Keratinocyte (primary cell): ENCODE data around the gene LRP1B. TPM values are rescaled to one million over a fixed set of nuclear protein-coding genes. Genes with fewer than 3 reads are reported as not detected.

ENCODE experiments used
- DNase-seq: peaks from one replicate; pipeline ENCODE4 v3.0.0-alpha.2; 2011; ENCODE audit warnings: low read depth, missing footprints, low spot score
- FAIRE-seq: peaks from 2 replicates; lab custom pipeline; 2011; peaks lifted over from hg19 to GRCh38; lab: Jason Lieb, UNC
- H2AFZ ChIP-seq: 2 replicates; pipeline ENCODE4 v1.6.0; 2012; ENCODE audit warnings: low read length, control low read depth, inconsistent platforms; ENCODE audit not compliant: control insufficient read depth
- H3K27ac ChIP-seq: 2 replicates; pipeline ENCODE4 v1.5.1; 2011; ENCODE audit warnings: low read length; ENCODE audit not compliant: control insufficient read depth, insufficient read depth
- H3K27me3 ChIP-seq: 3 replicates; pipeline ENCODE4 v1.6.0; 2011; ENCODE audit warnings: low read length; ENCODE audit not compliant: control insufficient read depth, insufficient read depth; ENCODE audit errors: extremely low read depth
- H3K36me3 ChIP-seq, 2 experiments: 2 replicates in 1 of 2; 3 replicates in 1 of 2; pipeline ENCODE4 v1.5.1; 2011; ENCODE audit warnings: low read length in 2 of 2, mild to moderate bottlenecking in 1 of 2; ENCODE audit not compliant: control insufficient read depth in 2 of 2, insufficient read depth in 2 of 2; ENCODE audit errors: extremely low read depth in 1 of 2
- H3K4me1 ChIP-seq: 3 replicates; pipeline ENCODE4 v1.5.1; 2011; ENCODE audit warnings: low read length; ENCODE audit not compliant: control insufficient read depth, insufficient read depth; ENCODE audit errors: extremely low read depth
- H3K4me2 ChIP-seq: 3 replicates; pipeline ENCODE4 v1.6.0; 2011; ENCODE audit warnings: low read depth, low read length; ENCODE audit not compliant: control insufficient read depth, insufficient read depth; ENCODE audit errors: extremely low read depth
- H3K4me3 ChIP-seq, 3 experiments: fragments of 200-600 bp in 1 of 3; sonication (generic) in 1 of 3; 2 replicates in 2 of 3; 3 replicates in 1 of 3; pipeline ENCODE4 v1.5.1; 2011 to 2016; ENCODE audit warnings: low read length in 3 of 3, mild to moderate bottlenecking in 3 of 3, control low read depth in 2 of 3, inconsistent platforms in 1 of 3, low read depth in 1 of 3, mixed read lengths in 1 of 3, mixed run types in 1 of 3, moderate library complexity in 1 of 3; ENCODE audit not compliant: control insufficient read depth in 2 of 3, insufficient read depth in 2 of 3; ENCODE audit errors: extremely low read depth in 1 of 3
- H3K79me2 ChIP-seq: 2 replicates; pipeline ENCODE4 v1.6.0; 2012; ENCODE audit warnings: low read length; ENCODE audit not compliant: control insufficient read depth, insufficient read depth
- H3K9ac ChIP-seq: 3 replicates; pipeline ENCODE4 v1.6.0; 2011; ENCODE audit warnings: low read length; ENCODE audit not compliant: control insufficient read depth, insufficient read depth; ENCODE audit errors: extremely low read depth
- H3K9me1 ChIP-seq: 3 replicates; pipeline ENCODE4 v1.6.0; 2011; ENCODE audit warnings: low read length; ENCODE audit not compliant: control insufficient read depth, insufficient read depth; ENCODE audit errors: extremely low read depth
- H3K9me3 ChIP-seq: 2 replicates; pipeline ENCODE4 v1.5.1; 2012; ENCODE audit warnings: low read depth, low read length; ENCODE audit not compliant: control insufficient read depth
- H4K20me1 ChIP-seq: 3 replicates; pipeline ENCODE4 v1.6.0; 2011; ENCODE audit warnings: low read length; ENCODE audit not compliant: control insufficient read depth, insufficient read depth; ENCODE audit errors: extremely low read depth
- EZH2 ChIP-seq: IDR thresholded peaks from one replicate; pipeline ENCODE4 v1.6.1; 2012; ENCODE audit warnings: inconsistent platforms, mild to moderate bottlenecking, low read length, moderate library complexity
- dilution Hi-C: fragments of 300-500 bp; cut with MboI; formaldehyde crosslinking; loops from one replicate; pipeline ENCODE4 v1.7.0; 2020; ENCODE audit warnings: low sequenced_read_pairs; ENCODE audit not compliant: extremely low pct_ligation_motif_present
- polyA plus RNA-seq, 5 experiments: library from polyadenylated mRNA; depleted of rRNA in 3 of 5; stranded (reverse) in 3 of 5; stranded (forward) in 1 of 5; unstranded in 1 of 5; fragments of >200 nt; gene quantifications; 1 replicate in 1 of 5; 2 replicates in 3 of 5; 3 replicates in 1 of 5; pipeline versions ENCODE4 v1.2.1 to v1.2.3, GENCODE V29; 2011 to 2012; ENCODE audit warnings: missing spikeins in 2 of 5, low read depth in 1 of 5, low replicate concordance in 1 of 5
- TF ChIP-seq, protein P1 (sequence below), 3 experiments: IDR thresholded peaks in 1 of 3; conservative IDR thresholded peaks in 1 of 3; optimal IDR thresholded peaks in 1 of 3; 2 replicates in 2 of 3; 3 replicates in 1 of 3; pipeline versions ENCODE3 to v1.5.1; 2011; ENCODE audit warnings: low read length in 3 of 3, mild to moderate bottlenecking in 3 of 3, moderate library complexity in 2 of 3, control low read depth in 1 of 3, inconsistent platforms in 1 of 3; ENCODE audit not compliant: insufficient read depth in 2 of 3; ENCODE audit errors: extremely low read depth in 1 of 3

LRP1B gene
- polyA plus RNA-seq, 1 donor (not counting 4 experiments of a cell fraction or from before 2014, with no cell fraction given), result not detected

DNA sequence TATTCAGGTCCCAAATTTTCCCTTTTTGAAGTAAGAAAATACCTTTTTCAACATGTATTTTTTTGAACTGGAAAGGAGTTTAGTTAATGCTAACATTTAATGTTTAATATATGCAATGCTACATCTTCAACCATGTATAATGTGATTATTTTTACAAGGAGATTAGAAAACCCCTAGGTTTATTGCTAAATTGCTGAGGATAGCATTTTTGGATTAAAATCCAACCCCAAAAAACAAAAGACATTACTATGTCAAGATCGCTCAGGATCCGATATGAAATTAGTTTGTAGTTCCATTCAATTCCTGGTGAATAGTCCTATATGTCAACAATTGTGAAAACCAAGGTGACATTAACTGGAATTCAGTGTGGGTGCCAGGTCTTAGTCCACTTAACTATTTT is 35.2 kb downstream of the LRP1B start:
- DNase-seq, result no peak
- FAIRE-seq, result no peak

DNA sequence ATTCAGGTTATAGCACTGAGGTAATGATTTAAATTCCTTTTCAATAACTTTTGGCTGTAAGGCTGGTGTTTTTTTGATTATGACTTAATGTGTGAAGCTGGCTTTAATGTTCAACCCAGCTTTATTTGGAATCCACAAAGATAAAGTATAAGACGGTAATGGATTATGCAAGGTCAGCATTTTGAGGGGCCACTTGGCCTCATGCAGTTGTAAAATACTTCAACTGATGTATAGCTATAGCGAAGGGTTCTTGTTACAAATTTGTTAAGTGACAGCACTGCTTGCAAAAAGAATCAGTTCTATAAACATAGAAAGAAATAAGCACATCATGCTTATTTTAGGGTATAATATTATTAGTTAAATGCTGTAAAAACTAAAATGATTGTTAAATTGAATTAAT is 36.6 kb downstream of the LRP1B start:
- Histone ChIP-seq H3K27ac (no peak overlapping the region), H4K20me1 (no peaks in the 10 kb centered on the region), H3K4me1 (no peaks in the 10 kb centered on the region), H2AFZ (no peak overlapping the region), H3K4me2 (no peak overlapping the region), H3K9me1 (no peaks in the 10 kb centered on the region), H3K9me3 (no peaks in the 10 kb centered on the region), H3K79me2 (no peaks in the 10 kb centered on the region), H3K27me3 (no peaks in the 10 kb centered on the region), H3K4me3 (no peak overlapping the region), H3K36me3 (no peaks in the 10 kb centered on the region), H3K9ac (no peak overlapping the region)
- dilution Hi-C loops, result no loop called here
- no peak for FAIRE-seq
- no peak for TF ChIP-seq EZH2
- TF ChIP-seq, protein P1, sequence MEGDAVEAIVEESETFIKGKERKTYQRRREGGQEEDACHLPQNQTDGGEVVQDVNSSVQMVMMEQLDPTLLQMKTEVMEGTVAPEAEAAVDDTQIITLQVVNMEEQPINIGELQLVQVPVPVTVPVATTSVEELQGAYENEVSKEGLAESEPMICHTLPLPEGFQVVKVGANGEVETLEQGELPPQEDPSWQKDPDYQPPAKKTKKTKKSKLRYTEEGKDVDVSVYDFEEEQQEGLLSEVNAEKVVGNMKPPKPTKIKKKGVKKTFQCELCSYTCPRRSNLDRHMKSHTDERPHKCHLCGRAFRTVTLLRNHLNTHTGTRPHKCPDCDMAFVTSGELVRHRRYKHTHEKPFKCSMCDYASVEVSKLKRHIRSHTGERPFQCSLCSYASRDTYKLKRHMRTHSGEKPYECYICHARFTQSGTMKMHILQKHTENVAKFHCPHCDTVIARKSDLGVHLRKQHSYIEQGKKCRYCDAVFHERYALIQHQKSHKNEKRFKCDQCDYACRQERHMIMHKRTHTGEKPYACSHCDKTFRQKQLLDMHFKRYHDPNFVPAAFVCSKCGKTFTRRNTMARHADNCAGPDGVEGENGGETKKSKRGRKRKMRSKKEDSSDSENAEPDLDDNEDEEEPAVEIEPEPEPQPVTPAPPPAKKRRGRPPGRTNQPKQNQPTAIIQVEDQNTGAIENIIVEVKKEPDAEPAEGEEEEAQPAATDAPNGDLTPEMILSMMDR (optimal IDR thresholded peaks at IDR 0.05 in 1 of 3, IDR thresholded peaks at IDR 0.05 in 1 of 3, conservative IDR thresholded peaks at IDR 0.05 in 1 of 3; ENCODE audit: extremely low read depth in 1 of 3, insufficient read depth in 2 of 3, low read length in 3 of 3), result no peak
- no peak for DNase-seq

More for the DNA sequence above, 35.2 kb downstream of the LRP1B start:
- no peak overlapping the region for H3K4me3 ChIP-seq
- no peak overlapping the region for H3K27ac ChIP-seq
- no peaks in the 10 kb centered on the region for H3K9me3 ChIP-seq
- H2AFZ ChIP-seq, result no peak overlapping the region
- no peaks in the 10 kb centered on the region for H3K36me3 ChIP-seq
- H3K79me2 ChIP-seq, result no peaks in the 10 kb centered on the region
- no peak overlapping the region for H3K4me2 ChIP-seq
- dilution Hi-C loops, result no loop called here
- no peaks in the 10 kb centered on the region for H3K9me1 ChIP-seq
- no peaks in the 10 kb centered on the region for H4K20me1 ChIP-seq
- no peak for TF ChIP-seq EZH2
- TF ChIP-seq, protein P1 (optimal IDR thresholded peaks at IDR 0.05 in 1 of 3, IDR thresholded peaks at IDR 0.05 in 1 of 3, conservative IDR thresholded peaks at IDR 0.05 in 1 of 3; ENCODE audit: extremely low read depth in 1 of 3, insufficient read depth in 2 of 3, low read length in 3 of 3), result no peak
- no peaks in the 10 kb centered on the region for H3K27me3 ChIP-seq
- H3K9ac ChIP-seq, result no peak overlapping the region
- H3K4me1 ChIP-seq, result no peaks in the 10 kb centered on the region
